Measurements from ENCODE around the gene LHFPL6. TPM values are rescaled to one million over a fixed set of nuclear protein-coding genes. Genes with fewer than 3 reads are reported as not detected.
A peak's percentile ranks its signal among the peaks of the same experiment; 100 is the strongest.

The LHFPL6 gene
- total and polyA plus RNA-seq, 10 of the 15 experiments (the other 5 are each of a cell fraction or from before 2014, with no cell fraction given): 0.11 to 4.6 (median 0.41) TPM

- TF ChIP-seq GATAD2B (conservative IDR thresholded peaks at IDR 0.05; ENCODE audit: low read depth) (0 out of 2 replicates have a peak, but pooled peaks have one; percentile 46), IKZF2 (IDR thresholded peaks at IDR 0.05) (peak; percentile 31 to 48; a peak in 2 of 4 replicates), POLR2AphosphoS2 (IDR thresholded peaks at IDR 0.05; ENCODE audit: low read depth, low read length) (no peak), IKZF1 (conservative IDR thresholded peaks at IDR 0.05) (peak; percentile 57)
Observed at GRCh38 chr13:39575641-39576238, 27.3 kb downstream of the LHFPL6 start (continued).

DNA sequence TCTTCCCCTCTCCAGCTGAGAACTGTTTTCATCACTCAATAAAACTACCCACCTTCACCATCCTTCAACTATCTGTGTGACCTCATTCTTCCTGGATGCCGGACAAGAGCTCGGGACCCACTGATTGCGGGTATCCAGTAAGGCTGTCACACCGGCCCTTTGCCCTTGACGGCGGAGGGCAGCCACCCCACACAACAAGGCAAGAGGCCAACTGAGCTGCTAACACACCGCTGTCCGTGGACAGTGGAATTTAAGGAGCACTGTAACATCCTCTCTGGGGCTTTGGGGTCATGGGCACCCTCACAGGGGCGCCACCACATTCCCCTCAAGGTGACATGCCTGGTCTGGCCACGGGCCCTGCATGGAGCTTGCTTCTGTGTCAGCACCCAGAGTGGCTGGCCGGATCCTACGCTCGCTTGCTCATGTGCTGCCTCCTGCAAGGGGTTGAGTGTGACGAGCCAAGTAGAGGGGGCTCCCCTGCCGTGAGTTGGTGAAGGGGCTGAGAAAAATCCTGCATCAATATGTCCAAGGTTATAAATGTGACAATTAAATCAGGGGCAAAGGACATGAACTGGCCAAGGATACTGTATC is 31.4 kb downstream of the LHFPL6 start:
- WGBS (ENCODE audit: insufficient coverage, insufficient replicate concordance, low lambda C conversion rate, missing lambda C conversion rate): 55% methylated on average over 15 of the region's 15 CpGs
- TF ChIP-seq HCFC1 (IDR thresholded peaks at IDR 0.05; ENCODE audit: low read length): no peak
- no peak for TF ChIP-seq CHD2 (IDR thresholded peaks at IDR 0.05; ENCODE audit: borderline replicate concordance, low read depth, low read length)
- no peak for TF ChIP-seq GABPA (IDR thresholded peaks at IDR 0.05; ENCODE audit: low read depth)
- TF ChIP-seq ZNF217 (IDR thresholded peaks at IDR 0.05): no peak
- no peak for TF ChIP-seq NFIC (IDR thresholded peaks at IDR 0.05; ENCODE audit: low read depth, low read length)
- TF ChIP-seq ATF2 (IDR thresholded peaks at IDR 0.05; ENCODE audit: low read length): no peak
- TF ChIP-seq NRF1 (conservative IDR thresholded peaks at IDR 0.05; ENCODE audit: low read depth, low read length): no peak
- no peak for TF ChIP-seq TARDBP (IDR thresholded peaks at IDR 0.05; ENCODE audit: borderline replicate concordance)
- TF ChIP-seq POU2F2 (IDR thresholded peaks at IDR 0.05; ENCODE audit: borderline replicate concordance, low read depth, low read length): no peak
- TF ChIP-seq, protein P1, sequence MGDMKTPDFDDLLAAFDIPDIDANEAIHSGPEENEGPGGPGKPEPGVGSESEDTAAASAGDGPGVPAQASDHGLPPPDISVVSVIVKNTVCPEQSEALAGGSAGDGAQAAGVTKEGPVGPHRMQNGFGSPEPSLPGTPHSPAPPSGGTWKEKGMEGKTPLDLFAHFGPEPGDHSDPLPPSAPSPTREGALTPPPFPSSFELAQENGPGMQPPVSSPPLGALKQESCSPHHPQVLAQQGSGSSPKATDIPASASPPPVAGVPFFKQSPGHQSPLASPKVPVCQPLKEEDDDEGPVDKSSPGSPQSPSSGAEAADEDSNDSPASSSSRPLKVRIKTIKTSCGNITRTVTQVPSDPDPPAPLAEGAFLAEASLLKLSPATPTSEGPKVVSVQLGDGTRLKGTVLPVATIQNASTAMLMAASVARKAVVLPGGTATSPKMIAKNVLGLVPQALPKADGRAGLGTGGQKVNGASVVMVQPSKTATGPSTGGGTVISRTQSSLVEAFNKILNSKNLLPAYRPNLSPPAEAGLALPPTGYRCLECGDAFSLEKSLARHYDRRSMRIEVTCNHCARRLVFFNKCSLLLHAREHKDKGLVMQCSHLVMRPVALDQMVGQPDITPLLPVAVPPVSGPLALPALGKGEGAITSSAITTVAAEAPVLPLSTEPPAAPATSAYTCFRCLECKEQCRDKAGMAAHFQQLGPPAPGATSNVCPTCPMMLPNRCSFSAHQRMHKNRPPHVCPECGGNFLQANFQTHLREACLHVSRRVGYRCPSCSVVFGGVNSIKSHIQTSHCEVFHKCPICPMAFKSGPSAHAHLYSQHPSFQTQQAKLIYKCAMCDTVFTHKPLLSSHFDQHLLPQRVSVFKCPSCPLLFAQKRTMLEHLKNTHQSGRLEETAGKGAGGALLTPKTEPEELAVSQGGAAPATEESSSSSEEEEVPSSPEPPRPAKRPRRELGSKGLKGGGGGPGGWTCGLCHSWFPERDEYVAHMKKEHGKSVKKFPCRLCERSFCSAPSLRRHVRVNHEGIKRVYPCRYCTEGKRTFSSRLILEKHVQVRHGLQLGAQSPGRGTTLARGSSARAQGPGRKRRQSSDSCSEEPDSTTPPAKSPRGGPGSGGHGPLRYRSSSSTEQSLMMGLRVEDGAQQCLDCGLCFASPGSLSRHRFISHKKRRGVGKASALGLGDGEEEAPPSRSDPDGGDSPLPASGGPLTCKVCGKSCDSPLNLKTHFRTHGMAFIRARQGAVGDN (IDR thresholded peaks at IDR 0.05): no peak
- TF ChIP-seq SIX5 (IDR thresholded peaks at IDR 0.05; ENCODE audit: low read depth, low read length, severe bottlenecking): no peak
- no peak overlapping the region for H3K27ac ChIP-seq (ENCODE audit: control insufficient read depth, insufficient read depth)
- BruUV-seq (replicated peaks): no TSS peak
- CTCF ChIA-PET: interaction anchor here (0.7 kb wide), 1 partner anchor 72 kb away, joined by 3 read pairs; no protein-coding TSS in a partner anchor
- H3K27me3 ChIP-seq (replicated peaks in 1 of 2; ENCODE audit: control insufficient read depth in 2 of 2, insufficient read depth in 2 of 2, low read length in 1 of 2): no peaks in the 10 kb centered on the region
- POLR2A ChIA-PET: no interaction called here
- FAIRE-seq: no peak
- no peak overlapping the region for H3K4me2 ChIP-seq (ENCODE audit: control insufficient read depth, insufficient read depth)
- intact Hi-C loops (cut with micrococcal nuclease; ENCODE audit: unreplicated experiment) (no loop called here), in situ Hi-C loops (cut with MboI) (no loop called here)
- H3K4me3 ChIP-seq: no peak overlapping the region
- RAD21 ChIA-PET (ENCODE audit: unreplicated experiment): no interaction called here
- no peaks in the 10 kb centered on the region for H3K36me3 ChIP-seq (ENCODE audit: control insufficient read depth in 2 of 2, insufficient read depth in 2 of 2, low read length in 1 of 2)
- ATAC-seq: no peak
- H3K9ac ChIP-seq (ENCODE audit: control insufficient read depth, insufficient read depth, low read length): no peak overlapping the region
- H3K4me1 ChIP-seq (ENCODE audit: control insufficient read depth, insufficient read depth, low read length): no peaks in the 10 kb centered on the region
- H3K9me3 ChIP-seq (replicated peaks; ENCODE audit: control insufficient read depth, insufficient read depth, low read length): no peaks in the 10 kb centered on the region
- H3K79me2 ChIP-seq (ENCODE audit: control insufficient read depth, insufficient read depth, low read length): no peaks in the 10 kb centered on the region
- no peak overlapping the region for H2AFZ ChIP-seq (ENCODE audit: control insufficient read depth, low read depth, low read length)
- H4K20me1 ChIP-seq (ENCODE audit: control insufficient read depth, insufficient read depth): no peaks in the 10 kb centered on the region
- no peak for DNase-seq (ENCODE audit: low read depth, low spot score)
- SMC1A ChIA-PET (ENCODE audit: uncharacterized antibody, unreplicated experiment): interaction anchor here (1.2 to 1.7 kb wide), 2 partner anchors 13 to 40 kb away, joined by 3 to 4 read pairs; no protein-coding TSS in a partner anchor
